ENCODE measurements around the gene TGM2.

DNA sequence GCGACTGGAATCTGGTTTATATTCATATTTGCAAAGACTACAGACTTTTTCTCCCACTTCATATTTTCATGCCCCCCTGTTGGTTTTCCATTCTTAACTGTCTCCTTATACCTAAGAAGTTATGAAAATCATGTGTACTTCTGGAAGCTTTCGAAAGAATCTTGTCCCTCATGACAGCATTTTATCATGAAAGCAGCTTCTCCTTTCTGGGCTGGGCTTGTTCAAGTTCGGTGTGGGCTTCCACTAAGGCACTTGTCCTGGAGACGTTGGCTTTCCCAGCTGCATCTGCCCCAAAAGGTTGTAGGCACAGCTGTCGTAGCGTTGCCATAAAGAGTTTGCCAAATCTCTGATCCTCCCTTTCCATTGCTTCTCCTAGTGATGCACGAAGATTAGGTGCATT, 75.0 kb downstream of the TGM2 start:
- TF ChIP-seq EZH2 (IDR thresholded peaks at IDR 0.05; ENCODE audit: borderline replicate concordance, insufficient read depth, low read depth, low read length, poor library complexity, severe bottlenecking) = no peak
- TF ChIP-seq, protein P1, sequence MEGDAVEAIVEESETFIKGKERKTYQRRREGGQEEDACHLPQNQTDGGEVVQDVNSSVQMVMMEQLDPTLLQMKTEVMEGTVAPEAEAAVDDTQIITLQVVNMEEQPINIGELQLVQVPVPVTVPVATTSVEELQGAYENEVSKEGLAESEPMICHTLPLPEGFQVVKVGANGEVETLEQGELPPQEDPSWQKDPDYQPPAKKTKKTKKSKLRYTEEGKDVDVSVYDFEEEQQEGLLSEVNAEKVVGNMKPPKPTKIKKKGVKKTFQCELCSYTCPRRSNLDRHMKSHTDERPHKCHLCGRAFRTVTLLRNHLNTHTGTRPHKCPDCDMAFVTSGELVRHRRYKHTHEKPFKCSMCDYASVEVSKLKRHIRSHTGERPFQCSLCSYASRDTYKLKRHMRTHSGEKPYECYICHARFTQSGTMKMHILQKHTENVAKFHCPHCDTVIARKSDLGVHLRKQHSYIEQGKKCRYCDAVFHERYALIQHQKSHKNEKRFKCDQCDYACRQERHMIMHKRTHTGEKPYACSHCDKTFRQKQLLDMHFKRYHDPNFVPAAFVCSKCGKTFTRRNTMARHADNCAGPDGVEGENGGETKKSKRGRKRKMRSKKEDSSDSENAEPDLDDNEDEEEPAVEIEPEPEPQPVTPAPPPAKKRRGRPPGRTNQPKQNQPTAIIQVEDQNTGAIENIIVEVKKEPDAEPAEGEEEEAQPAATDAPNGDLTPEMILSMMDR (IDR thresholded peaks at IDR 0.05) = no peak
